IMR-90 (cell line): ENCODE measurements around the gene TMEM131. TPM values are rescaled to one million over a fixed set of nuclear protein-coding genes. Genes with fewer than 3 reads are reported as not detected.

Experiments
- ATAC-seq: fragments of 200-7000 bp; cut with Tn5 transposase; 2 replicates; pipeline ENCODE4 v1.9.1; 2020; ENCODE audit warnings: low read depth, mild to moderate bottlenecking, moderate library complexity
- BruUV-seq: library from RNA; stranded (reverse); fragments of 400-500 nt; replicated peaks from 2 replicates; lab custom pipeline; 2021; lab: Mats Ljungman, UMichigan
- CTCF ChIA-PET: fragments of 300-600 bp; formaldehyde crosslinking; extraction: SDS; loops from one replicate; lab custom pipeline; 2021; ENCODE audit warnings: antibody characterized with exemption; lab: Yijun Ruan, JAX
- POLR2A ChIA-PET: fragments of 300-600 bp; sonication (Branson Sonifier 250); formaldehyde crosslinking; loops from one replicate; lab custom pipeline; 2022; ENCODE audit warnings: antibody characterized with exemption; ENCODE audit not compliant: unreplicated experiment; lab: Charles Lee
- DNase-seq: peaks from one replicate; pipeline ENCODE4 v3.0.0; 2013
- H2AFZ ChIP-seq: replicated peaks from 2 replicates; pipeline ENCODE3; 2013; ENCODE audit warnings: low read length, mild to moderate bottlenecking; ENCODE audit not compliant: poor library complexity
- H2AK5ac ChIP-seq: 2 replicates; pipeline ENCODE4 v1.6.1; 2013; ENCODE audit warnings: low read depth, low read length, inconsistent platforms
- H2AK9ac ChIP-seq: replicated peaks from 2 replicates; pipeline ENCODE3; 2013; ENCODE audit warnings: mild to moderate bottlenecking, low read depth, low read length, moderate library complexity; ENCODE audit not compliant: poor library complexity
- H2BK120ac ChIP-seq: 2 replicates; pipeline ENCODE4 v1.6.1; 2013; ENCODE audit warnings: low read depth, low read length, inconsistent platforms
- H2BK15ac ChIP-seq: 3 replicates; pipeline ENCODE4 v1.6.1; 2013; ENCODE audit warnings: low read depth, low read length, inconsistent platforms
- H2BK20ac ChIP-seq: 2 replicates; pipeline ENCODE4 v1.6.1; 2013; ENCODE audit warnings: low read depth, mild to moderate bottlenecking, inconsistent platforms, low read length, moderate library complexity
- H2BK5ac ChIP-seq: 2 replicates; pipeline ENCODE4 v1.6.1; 2013; ENCODE audit warnings: mild to moderate bottlenecking, low read depth, low read length, inconsistent platforms; ENCODE audit not compliant: poor library complexity, severe bottlenecking
- H3K14ac ChIP-seq: replicated peaks from 2 replicates; pipeline ENCODE4 v1.6.1; 2013; ENCODE audit warnings: low read depth, low read length, inconsistent platforms
- H3K18ac ChIP-seq: 2 replicates; pipeline ENCODE4 v1.6.1; 2013; ENCODE audit warnings: low read depth, low read length, control low read depth
- H3K23ac ChIP-seq: 2 replicates; pipeline ENCODE4 v1.6.1; 2013; ENCODE audit warnings: low read depth, low read length, inconsistent platforms
- H3K27ac ChIP-seq: 2 replicates; pipeline ENCODE4 v1.5.1; 2013; ENCODE audit warnings: mild to moderate bottlenecking, control low read depth, low read length; ENCODE audit not compliant: insufficient read depth
- H3K27me3 ChIP-seq: 2 replicates; pipeline ENCODE4 v1.6.1; 2013; ENCODE audit warnings: low read length; ENCODE audit not compliant: control insufficient read depth, insufficient read depth
- H3K36me3 ChIP-seq: 2 replicates; pipeline ENCODE4 v1.6.1; 2013; ENCODE audit warnings: low read length, mixed read lengths; ENCODE audit not compliant: control insufficient read depth, insufficient read depth
- H3K4ac ChIP-seq: 2 replicates; pipeline ENCODE4 v1.6.1; 2013; ENCODE audit warnings: low read depth, low read length, inconsistent platforms
- H3K4me1 ChIP-seq: 2 replicates; pipeline ENCODE4 v1.6.1; 2013; ENCODE audit warnings: low read length, mixed read lengths; ENCODE audit not compliant: control insufficient read depth, insufficient read depth
- H3K4me2 ChIP-seq: 2 replicates; pipeline ENCODE4 v1.6.1; 2013; ENCODE audit warnings: low read depth, mild to moderate bottlenecking, control low read depth, low read length, moderate library complexity
- H3K4me3 ChIP-seq: 2 replicates; pipeline ENCODE4 v1.5.1; 2013; ENCODE audit warnings: low read depth, mild to moderate bottlenecking, control low read depth, low read length, moderate library complexity; ENCODE audit not compliant: insufficient read depth
- H3K56ac ChIP-seq: 2 replicates; pipeline ENCODE4 v1.6.1; 2013; ENCODE audit warnings: low read length, inconsistent platforms; ENCODE audit not compliant: insufficient read depth; ENCODE audit errors: extremely low read depth
- H3K79me1 ChIP-seq, 2 experiments: 2 replicates each; pipeline ENCODE4 v1.6.1; 2013; ENCODE audit warnings: low read length in 2 of 2, inconsistent platforms in 1 of 2, low read depth in 1 of 2
- H3K9ac ChIP-seq: 2 replicates; pipeline ENCODE4 v1.6.1; 2013; ENCODE audit warnings: low read depth, low read length, control low read depth
- H3K9me1 ChIP-seq: 2 replicates; pipeline ENCODE4 v1.6.1; 2013; ENCODE audit warnings: low read length, inconsistent platforms; ENCODE audit not compliant: insufficient read depth
- H3K9me3 ChIP-seq: 2 replicates; pipeline ENCODE4 v1.6.1; 2013; ENCODE audit warnings: low read length; ENCODE audit not compliant: control insufficient read depth, insufficient read depth
- H4K20me1 ChIP-seq: 2 replicates; pipeline ENCODE4 v1.6.1; 2013; ENCODE audit warnings: low read length, inconsistent platforms; ENCODE audit not compliant: insufficient read depth
- H4K5ac ChIP-seq: 2 replicates; pipeline ENCODE4 v1.6.1; 2013; ENCODE audit warnings: mild to moderate bottlenecking, low read depth, low read length, control low read depth
- H4K8ac ChIP-seq, 2 experiments: 2 replicates each; pipeline ENCODE4 v1.6.1; 2013; ENCODE audit warnings: low read depth in 2 of 2, low read length in 2 of 2, control low read depth in 1 of 2, inconsistent platforms in 1 of 2
- H4K91ac ChIP-seq: 2 replicates; pipeline ENCODE4 v1.6.1; 2013; ENCODE audit warnings: low read depth, low read length, inconsistent platforms; ENCODE audit not compliant: insufficient read depth
- CTCF ChIP-seq: conservative IDR thresholded peaks from 2 replicates; pipeline ENCODE4 v1.5.1; 2012; ENCODE audit warnings: mild to moderate bottlenecking, low read depth, low read length, improper control_type of control experiment
- MAZ ChIP-seq: IDR thresholded peaks from 2 replicates; pipeline ENCODE4 v1.6.1; 2012; ENCODE audit warnings: low read depth, mild to moderate bottlenecking, low read length, improper control_type of control experiment, moderate library complexity, borderline replicate concordance
- POLR2A ChIP-seq: IDR thresholded peaks from 2 replicates; pipeline ENCODE4 v1.6.1; 2012; ENCODE audit warnings: mild to moderate bottlenecking, low read depth, low read length
- RCOR1 ChIP-seq: IDR thresholded peaks from 2 replicates; pipeline ENCODE4 v1.6.1; 2012; ENCODE audit warnings: mild to moderate bottlenecking, low read length, improper control_type of control experiment; ENCODE audit not compliant: insufficient replicate concordance
- WGBS, 2 experiments: methylation state at CpG; one replicate each; pipeline versions ENCODE4 v1.1.5 to v1.1.7; 2013; ENCODE audit warnings: missing lambda C conversion rate in 2 of 2; ENCODE audit not compliant: insufficient read length in 1 of 2; ENCODE audit errors: extremely low coverage in 2 of 2; 5-methylcytosine and 5-hydroxymethylcytosine counted together
- dilution Hi-C: fragments of 300-500 bp; cut with HindIII; formaldehyde crosslinking; loops from one replicate; pipeline ENCODE4 v1.14.3; 2018; ENCODE audit warnings: low sequenced_read_pairs; ENCODE audit not compliant: unreplicated experiment
- in situ Hi-C: fragments of 300-500 bp; cut with MboI; formaldehyde crosslinking; loops from 3 replicates; pipeline ENCODE4 v1.14.3; 2019; ENCODE audit warnings: low sequenced_read_pairs, inconsistent platforms, mixed read lengths
- intact Hi-C: fragments of 100-400 bp; cut with micrococcal nuclease; formaldehyde crosslinking; loops from 2 replicates; pipeline ENCODE4 v1.10.0; 2022
- polyA plus RNA-seq, 3 experiments: library from polyadenylated mRNA; depleted of rRNA; stranded (reverse); fragments of >200 nt; gene quantifications; 2 replicates each; pipeline ENCODE4 v1.2.3, GENCODE V29; 2012; ENCODE audit warnings: low replicate concordance in 1 of 3
- total RNA-seq: library from RNA; depleted of rRNA; stranded (reverse); fragments of >200 nt; gene quantifications from 2 replicates; pipeline ENCODE4 v1.2.3, GENCODE V29; 2012

TMEM131 gene
- total and polyA plus RNA-seq, 2 of the 4 experiments (the other 2 are of a cell fraction) = 13.3 to 14.0 TPM

GRCh38 chr2:97908208-97908676 is 87.5 kb downstream of the TMEM131 start:
- H2AK5ac ChIP-seq = no peak overlapping the region; the same call in 1 of the 2 replicates

More at GRCh38 chr2:97908208-97908676, 87.5 kb downstream of the TMEM131 start:
- Histone ChIP-seq H3K36me3 (peaks cover 7% of the 10 kb centered on the region), H4K20me1 (no peaks in the 10 kb centered on the region; the same call in 1 of the 2 replicates), H3K9me3 (peaks cover 2% of the 10 kb centered on the region; the same call in 1 of the 2 replicates), H2BK15ac (no peak overlapping the region), H3K23ac (no peak overlapping the region), H2AK9ac (no peak overlapping the region), H3K4me1 (peaks cover 10% of the 10 kb centered on the region), H4K5ac (no peak overlapping the region), H3K56ac (no peak overlapping the region), H3K4me3 (no peak overlapping the region), H2AFZ (no peak overlapping the region), H3K79me1 (peaks cover 27 to 44% of the 10 kb centered on the region in 2 experiments), H4K8ac (no peak overlapping the region), H2BK20ac (no peak overlapping the region), H3K4me2 (no peak overlapping the region), H3K14ac (no peak overlapping the region), H3K27me3 (no peaks in the 10 kb centered on the region), H3K4ac (no peak overlapping the region), H2BK5ac (no peak overlapping the region), H3K9me1 (peaks cover 3% of the 10 kb centered on the region), H3K18ac (no peak overlapping the region), H3K9ac (no peak overlapping the region), H4K91ac (no peak overlapping the region), H3K27ac (no peak overlapping the region), H2BK120ac (no peak overlapping the region)
- CTCF ChIA-PET = no interaction called here
- dilution Hi-C loops = no loop called here
- DNase-seq (no peak), ATAC-seq (no peak)
- no TSS peak for BruUV-seq
- WGBS, 2 experiments = no CpG with 5 or more reads among the region's 6 CpGs
- TF ChIP-seq MAZ (no peak), POLR2A (no peak), CTCF (no peak), RCOR1 (no peak)
- in situ Hi-C loops = no loop called here
- intact Hi-C loops = no loop called here
- POLR2A ChIA-PET = no interaction called here
